ENCODE data around the gene STOM. TPM values are rescaled to one million over a fixed set of nuclear protein-coding genes. Genes with fewer than 3 reads are reported as not detected.

STOM gene
- total and polyA plus RNA-seq, 2 donors (not counting 1 experiment from before 2014, with no cell fraction given), result 2.7 to 6.1 TPM

DNA sequence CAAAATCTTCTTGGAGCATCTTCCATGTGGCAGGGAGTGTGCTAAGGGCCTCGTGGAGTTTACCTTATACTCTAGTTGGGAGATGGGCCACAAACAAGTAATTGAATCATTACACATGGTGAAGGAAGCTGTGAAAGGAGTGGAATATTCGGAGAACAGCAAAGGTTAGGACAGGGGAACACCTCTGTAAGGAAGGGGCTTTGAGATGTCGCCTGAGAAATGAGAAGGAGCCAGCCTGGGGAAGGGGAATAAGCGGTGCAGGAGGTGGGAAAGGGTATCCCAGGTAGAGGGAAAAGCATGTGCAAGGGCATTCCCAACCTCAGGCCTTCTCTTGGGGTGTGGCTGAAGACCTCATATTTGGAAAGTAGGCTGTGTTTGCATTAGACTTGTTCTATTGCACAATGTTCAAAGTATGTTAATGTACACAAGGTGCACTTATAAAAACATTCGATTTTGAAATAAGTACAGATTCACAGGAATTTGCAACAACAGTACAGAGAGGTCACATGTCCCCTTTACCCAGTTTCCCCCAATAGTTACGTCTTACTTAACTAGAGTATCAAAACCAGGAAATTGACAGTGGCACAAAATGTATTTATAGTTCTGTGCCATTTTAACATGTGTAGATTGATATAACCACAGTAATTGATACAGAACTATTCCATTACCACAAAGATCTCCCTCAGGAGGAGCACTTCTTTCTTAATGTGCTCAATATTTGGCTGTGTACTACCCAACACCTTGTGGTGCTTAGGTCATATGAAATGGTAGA lies 2.4 kb upstream of the STOM start:
- H3K27me3 Mint-ChIP-seq, result no peaks in the 10 kb centered on the region
- Histone ChIP-seq H3K27me3 (replicated peaks in 1 of 4; ENCODE audit: control extremely low read depth in 1 of 4, control insufficient read depth in 3 of 4, insufficient read depth in 4 of 4, low read length in 3 of 4) (no peaks in the 10 kb centered on the region), H3K36me3 (replicated peaks in 1 of 2; ENCODE audit: control extremely low read depth in 1 of 2, control insufficient read depth in 1 of 2, extremely low read depth in 1 of 2, insufficient read depth in 2 of 2, low read length in 1 of 2) (no peaks in the 10 kb centered on the region), H3K4me1 (ENCODE audit: control insufficient read depth in 2 of 2, insufficient read depth in 2 of 2, low read length in 2 of 2) (peaks cover 19 to 20% of the 10 kb centered on the region in 2 donors), H3K27ac (ENCODE audit: low read length in 2 of 2) (peak overlapping the region in 1 of 2 donors; percentile 24), H2AFZ (ENCODE audit: insufficient read depth, low read depth, low read length, poor library complexity, severe bottlenecking) (peak overlapping the region; percentile 34), H3K4me2 (replicated peaks; ENCODE audit: low read depth, low read length, poor library complexity, severe bottlenecking) (no peak overlapping the region), H3K9me3 (ENCODE audit: control extremely low read depth in 1 of 3, control insufficient read depth in 2 of 3, insufficient read depth in 1 of 3, low read length in 2 of 3) (peaks cover 0 to 8% (median 0%) of the 10 kb centered on the region in 3 donors), H3K4me3 (ENCODE audit: control extremely low read depth in 1 of 5, extremely low read depth in 1 of 5, insufficient read depth in 1 of 5, low read depth in 2 of 5, low read length in 4 of 5) (no peak overlapping the region), H3K9ac (ENCODE audit: low read length) (no peak overlapping the region), H3K79me2 (ENCODE audit: control insufficient read depth, insufficient read depth, low read length) (peaks cover 10% of the 10 kb centered on the region), H4K20me1 (ENCODE audit: control insufficient read depth, insufficient read depth, low read length, poor library complexity, severe bottlenecking) (no peaks in the 10 kb centered on the region)
- DNase-seq (no peak), ATAC-seq (ENCODE audit: low read depth) (no peak)
- H3K27ac Mint-ChIP-seq, result no peak overlapping the region
- ChIA-PET POLR2A (no interaction called here), CTCF (interaction anchor here (1.1 to 7.9 kb wide), 4 partner anchors 14 to 94 kb away, joined by 3 to 102 read pairs (median 6); no protein-coding TSS in a partner anchor)
- TF ChIP-seq, protein P1, sequence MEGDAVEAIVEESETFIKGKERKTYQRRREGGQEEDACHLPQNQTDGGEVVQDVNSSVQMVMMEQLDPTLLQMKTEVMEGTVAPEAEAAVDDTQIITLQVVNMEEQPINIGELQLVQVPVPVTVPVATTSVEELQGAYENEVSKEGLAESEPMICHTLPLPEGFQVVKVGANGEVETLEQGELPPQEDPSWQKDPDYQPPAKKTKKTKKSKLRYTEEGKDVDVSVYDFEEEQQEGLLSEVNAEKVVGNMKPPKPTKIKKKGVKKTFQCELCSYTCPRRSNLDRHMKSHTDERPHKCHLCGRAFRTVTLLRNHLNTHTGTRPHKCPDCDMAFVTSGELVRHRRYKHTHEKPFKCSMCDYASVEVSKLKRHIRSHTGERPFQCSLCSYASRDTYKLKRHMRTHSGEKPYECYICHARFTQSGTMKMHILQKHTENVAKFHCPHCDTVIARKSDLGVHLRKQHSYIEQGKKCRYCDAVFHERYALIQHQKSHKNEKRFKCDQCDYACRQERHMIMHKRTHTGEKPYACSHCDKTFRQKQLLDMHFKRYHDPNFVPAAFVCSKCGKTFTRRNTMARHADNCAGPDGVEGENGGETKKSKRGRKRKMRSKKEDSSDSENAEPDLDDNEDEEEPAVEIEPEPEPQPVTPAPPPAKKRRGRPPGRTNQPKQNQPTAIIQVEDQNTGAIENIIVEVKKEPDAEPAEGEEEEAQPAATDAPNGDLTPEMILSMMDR (IDR thresholded peaks at IDR 0.05), result no peak
- TF ChIP-seq EZH2 (IDR thresholded peaks at IDR 0.05; ENCODE audit: borderline replicate concordance, insufficient read depth, low read depth, low read length, poor library complexity, severe bottlenecking), result no peak
- H3K4me1 Mint-ChIP-seq, result peaks cover 29% of the 10 kb centered on the region
- H3K4me3 Mint-ChIP-seq, result no peak overlapping the region
- intact Hi-C loops (cut with micrococcal nuclease), result no loop called here
- WGBS (ENCODE audit: insufficient coverage), result 92% methylated on average over 4 of the region's 6 CpGs
- peaks cover 3% of the 10 kb centered on the region for H3K9me3 Mint-ChIP-seq (ENCODE audit: insufficient read depth)

DNA sequence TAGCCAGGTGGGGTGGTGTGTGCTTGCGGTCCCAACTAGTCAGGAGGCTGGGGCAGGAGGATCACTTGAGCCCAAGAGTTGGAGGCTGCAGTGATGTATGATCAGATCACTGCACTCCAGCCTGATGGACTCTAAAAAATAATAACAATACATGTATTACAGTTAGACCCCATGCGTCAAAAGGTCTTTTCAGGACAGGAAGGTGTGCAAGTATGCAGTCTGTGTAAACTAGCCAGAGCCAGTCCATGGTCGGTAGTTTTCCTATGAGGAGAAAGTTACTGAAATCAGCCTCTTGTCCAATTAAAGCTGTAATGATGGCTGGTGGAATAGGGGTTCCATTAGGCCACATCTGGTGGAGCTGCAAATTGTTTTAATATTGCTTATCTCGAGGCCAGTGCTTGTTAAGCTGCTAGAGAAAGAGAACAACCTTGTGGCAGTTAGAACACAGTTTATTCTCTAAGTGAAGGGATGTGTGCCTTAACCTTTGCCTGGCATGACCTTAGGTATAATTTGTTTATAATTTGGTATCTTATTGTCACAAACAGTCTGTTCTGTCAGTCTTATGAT lies 1.5 kb upstream of the STOM start:
- H3K4me1 ChIP-seq (ENCODE audit: control insufficient read depth in 2 of 2, insufficient read depth in 2 of 2, low read length in 2 of 2), result peaks cover 19 to 20% of the 10 kb centered on the region in 2 donors
- ATAC-seq (ENCODE audit: low read depth) (no peak), DNase-seq (peak; percentile 7)
- H3K27me3 ChIP-seq (replicated peaks in 1 of 4; ENCODE audit: control extremely low read depth in 1 of 4, control insufficient read depth in 3 of 4, insufficient read depth in 4 of 4, low read length in 3 of 4), result no peaks in the 10 kb centered on the region
- H2AFZ ChIP-seq (ENCODE audit: insufficient read depth, low read depth, low read length, poor library complexity, severe bottlenecking), result no peak overlapping the region
- no peaks in the 10 kb centered on the region for H3K36me3 ChIP-seq (replicated peaks in 1 of 2; ENCODE audit: control extremely low read depth in 1 of 2, control insufficient read depth in 1 of 2, extremely low read depth in 1 of 2, insufficient read depth in 2 of 2, low read length in 1 of 2)
- peaks cover 0 to 8% (median 0%) of the 10 kb centered on the region in 3 donors for H3K9me3 ChIP-seq (ENCODE audit: control extremely low read depth in 1 of 3, control insufficient read depth in 2 of 3, insufficient read depth in 1 of 3, low read length in 2 of 3)
- no peaks in the 10 kb centered on the region for H3K27me3 Mint-ChIP-seq
- POLR2A ChIA-PET, result no interaction called here
- no peak overlapping the region for H3K4me2 ChIP-seq (replicated peaks; ENCODE audit: low read depth, low read length, poor library complexity, severe bottlenecking)
- no peak overlapping the region for H3K27ac Mint-ChIP-seq
- H4K20me1 ChIP-seq (ENCODE audit: control insufficient read depth, insufficient read depth, low read length, poor library complexity, severe bottlenecking), result no peaks in the 10 kb centered on the region
- TF ChIP-seq, protein P1 (IDR thresholded peaks at IDR 0.05), result no peak
- no peak for TF ChIP-seq EZH2 (IDR thresholded peaks at IDR 0.05; ENCODE audit: borderline replicate concordance, insufficient read depth, low read depth, low read length, poor library complexity, severe bottlenecking)
- H3K9me3 Mint-ChIP-seq (ENCODE audit: insufficient read depth), result peaks cover 3% of the 10 kb centered on the region
- intact Hi-C loops (cut with micrococcal nuclease), result loop anchor here (2.0 kb wide), 1 partner anchor 657 kb away; the partner anchor contains the start of gene MEGF9
- WGBS (ENCODE audit: insufficient coverage), result 88% methylated on average over 3 of the region's 4 CpGs
- peaks cover 29% of the 10 kb centered on the region for H3K4me1 Mint-ChIP-seq
- CTCF ChIA-PET, result interaction anchor here (1.1 to 7.9 kb wide), 5 partner anchors 13 to 159 kb away, joined by 3 to 102 read pairs (median 7); no protein-coding TSS in a partner anchor
- H3K9ac ChIP-seq (ENCODE audit: low read length), result no peak overlapping the region
- no peak overlapping the region for H3K4me3 ChIP-seq (ENCODE audit: control extremely low read depth in 1 of 5, extremely low read depth in 1 of 5, insufficient read depth in 1 of 5, low read depth in 2 of 5, low read length in 4 of 5)
- H3K27ac ChIP-seq (ENCODE audit: low read length in 2 of 2), result peak overlapping the region in 1 of 2 donors; percentile 24
- H3K4me3 Mint-ChIP-seq, result peak overlapping the region; percentile 50
- H3K79me2 ChIP-seq (ENCODE audit: control insufficient read depth, insufficient read depth, low read length), result peaks cover 10% of the 10 kb centered on the region

Data from B cell (primary cell).